Measurements from ENCODE around the gene CENPVL1.
A peak's percentile ranks its signal among the peaks of the same experiment; 100 is the strongest.
"Not testable (repeated sequence)": the region's sequence is repeated elsewhere in the genome, so short reads cannot be mapped to it uniquely, and the experiment has no call there.

Gene CENPVL1

GRCh38 chrX:51710277-51711164 lies at the start of gene CENPVL1:
CENPVL1 (plus strand) TSS chrX:51710512; CDS start chrX:51710512, 0 bp downstream.
- DNase-seq: not testable (repeated sequence)

DNA sequence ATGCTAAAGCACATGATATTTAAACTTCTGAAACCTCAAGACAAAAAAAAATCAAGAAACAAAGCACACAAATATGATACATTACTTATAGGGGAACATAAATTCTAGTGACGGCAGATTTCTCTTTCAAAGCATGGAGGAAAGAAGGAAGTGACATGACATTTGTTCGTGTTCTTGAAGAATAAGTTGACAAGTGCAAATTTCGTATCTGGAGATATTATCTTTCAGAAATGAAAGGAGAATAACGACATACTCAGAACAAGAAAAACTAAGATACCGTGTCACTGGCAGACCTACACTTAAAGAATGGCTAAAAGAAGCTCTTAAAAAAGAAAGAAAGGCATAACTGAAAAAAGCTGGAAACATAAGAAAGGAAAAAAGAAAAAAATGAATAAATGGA lies 44.3 kb upstream of the CENPVL1 start:
- DNase-seq: no peak

- not testable (repeated sequence) for DNase-seq
Measured at GRCh38 chrX:51679689-51680433, 30.5 kb upstream of the CENPVL1 start.

GRCh38 chrX:51681808-51682719 lies 28.2 kb upstream of the CENPVL1 start:
- DNase-seq: not testable (repeated sequence)

DNA sequence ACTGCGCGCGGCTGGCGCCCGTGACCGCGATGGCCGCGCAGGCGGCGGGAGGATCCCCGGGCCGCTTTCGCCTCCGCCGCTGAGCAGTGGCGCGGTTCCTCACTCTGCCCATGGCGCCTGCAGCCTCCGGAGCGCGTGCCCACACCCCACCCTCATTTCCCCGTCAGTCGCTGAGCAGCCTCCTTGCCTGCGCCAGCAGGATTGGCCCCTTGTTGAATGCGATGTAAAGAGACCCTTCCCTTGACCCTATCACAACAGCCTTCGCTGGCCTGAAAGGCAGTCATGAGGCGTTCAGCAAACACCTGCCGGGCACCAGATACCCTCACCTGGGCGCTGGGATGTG lies 27.6 kb upstream of the CENPVL1 start, which contains the start of gene CENPVL2:
Gene CENPVL2, minus strand, starts transcription at position 112 of the 343 bp plus-strand sequence. Its CDS starts 0 bp downstream, at position 112.
- DNase-seq: not testable (repeated sequence)

GRCh38 chrX:51694254-51694653 lies 16.1 kb upstream of the CENPVL1 start:
- DNase-seq: no peak

- DNase-seq: no peak
Measured at GRCh38 chrX:51697397-51697796, 12.9 kb upstream of the CENPVL1 start.

GRCh38 chrX:51712943-51713647 lies 2.8 kb downstream of the CENPVL1 start:
- DNase-seq: not testable (repeated sequence)

- DNase-seq: no peak
Measured at GRCh38 chrX:51728202-51728601, 17.9 kb downstream of the CENPVL1 start.

DNA sequence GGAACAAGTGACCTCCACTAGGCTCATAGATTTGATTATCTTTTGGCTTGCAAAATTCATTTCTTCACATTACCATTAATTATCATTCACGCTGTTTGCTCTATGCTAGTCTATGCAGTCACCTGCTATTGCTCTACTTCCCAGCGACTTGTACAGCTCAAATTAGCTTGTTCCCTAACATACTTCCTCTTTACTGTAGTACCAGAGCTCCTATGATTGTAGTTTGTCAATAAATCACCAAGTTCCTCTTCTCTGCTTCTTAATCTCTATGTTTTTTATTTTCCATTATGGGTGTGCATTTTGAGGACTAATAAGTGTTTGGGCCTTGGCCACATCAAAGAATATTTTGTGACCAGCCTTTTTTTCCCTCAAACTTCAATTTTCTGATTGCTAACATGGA lies 26.8 kb downstream of the CENPVL1 start:
- no peak for DNase-seq

DNA sequence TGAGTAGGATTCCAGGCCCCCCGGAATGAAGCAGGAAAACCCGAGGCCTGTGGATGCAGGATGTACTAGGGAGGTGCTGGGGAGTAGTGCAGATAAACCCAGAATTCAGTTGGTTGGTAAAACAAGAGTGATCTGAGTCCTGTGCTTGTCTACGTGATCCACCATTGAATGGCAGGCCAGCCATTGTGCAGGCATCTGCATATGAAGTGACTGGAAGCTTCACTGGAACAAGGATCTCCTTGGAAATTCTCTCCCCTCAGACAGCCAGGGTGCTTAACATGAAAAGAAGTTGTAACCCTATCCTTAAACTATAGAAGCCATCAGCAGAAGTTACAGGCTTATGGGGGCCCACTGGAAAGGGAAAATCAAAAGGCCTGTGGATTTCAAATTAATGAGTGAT lies 32.3 kb downstream of the CENPVL1 start:
- DNase-seq: no peak

DNA sequence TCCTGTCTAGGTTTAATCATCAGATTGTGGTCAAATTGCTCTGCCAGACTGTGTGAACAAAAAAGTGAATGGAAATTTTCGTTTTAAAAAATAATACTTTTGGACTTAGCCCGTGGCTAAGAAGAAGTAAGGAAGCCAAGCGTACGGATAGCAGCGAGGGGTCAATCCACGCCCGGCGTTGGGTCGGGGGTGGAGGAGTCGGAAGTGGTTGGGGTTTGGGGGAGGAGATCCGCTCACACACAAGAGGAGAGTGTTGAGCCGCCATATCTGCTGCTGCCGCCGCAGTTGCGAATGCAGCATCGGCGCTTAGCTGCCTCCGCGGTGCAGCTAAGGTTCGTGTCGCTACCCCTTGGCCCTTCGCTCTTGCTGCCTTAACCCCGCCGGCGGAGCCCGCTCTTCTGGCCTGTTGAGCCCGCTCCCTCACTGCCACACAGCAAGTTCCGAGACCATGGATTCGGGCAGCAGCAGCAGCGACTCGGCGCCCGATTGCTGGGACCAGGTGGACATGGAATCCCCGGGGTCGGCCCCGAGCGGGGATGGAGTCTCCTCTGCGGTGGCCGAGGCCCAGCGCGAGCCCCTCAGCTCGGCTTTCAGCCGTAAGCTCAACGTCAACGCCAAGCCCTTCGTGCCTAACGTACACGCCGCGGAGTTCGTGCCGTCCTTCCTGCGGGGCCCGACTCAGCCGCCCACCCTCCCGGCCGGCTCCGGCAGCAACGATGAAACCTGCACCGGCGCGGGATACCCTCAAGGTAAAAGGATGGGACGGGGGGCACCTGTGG lies 33.1 kb downstream of the CENPVL1 start, which contains the start of gene GSPT2:
Gene GSPT2, plus strand, starts transcription at position 264 of the 779 bp plus-strand sequence. Its CDS starts 185 bp downstream, at position 449.
- DNase-seq: peak; percentile 71

DNA sequence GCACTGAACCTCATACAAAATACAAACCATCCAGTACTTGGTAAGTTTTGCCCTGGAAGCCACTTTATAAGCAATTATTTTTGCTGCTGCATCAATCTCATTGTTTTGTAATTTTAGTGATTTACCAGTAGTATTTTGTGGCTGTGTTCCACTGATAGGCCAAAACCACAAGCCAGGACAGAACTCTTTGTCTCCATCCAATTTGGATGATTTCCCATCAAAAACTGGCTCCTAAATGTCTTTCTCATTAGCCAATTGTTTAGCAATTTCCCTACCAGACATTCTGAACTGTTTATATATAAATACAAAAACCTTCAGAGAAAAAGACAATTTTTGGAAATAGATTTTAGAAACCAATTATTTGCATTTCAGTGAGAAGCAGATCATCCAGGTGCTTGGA lies 37.4 kb downstream of the CENPVL1 start:
- peak; percentile 0 for DNase-seq

GRCh38 chrX:51759055-51759839 lies 48.9 kb downstream of the CENPVL1 start:
- DNase-seq: no peak

GRCh38 chrX:51760657-51761056 lies 50.3 kb downstream of the CENPVL1 start:
- DNase-seq: no peak

Data from fibroblast of upper back skin (primary cell).